ENCODE results near the gene NAGPA.
A peak's percentile ranks its signal among the peaks of the same experiment; 100 is the strongest.
"Not testable (repeated sequence)": the region's sequence is repeated elsewhere in the genome, so short reads cannot be mapped to it uniquely, and the experiment has no call there.

The NAGPA gene

GRCh38 chr16:5062051-5062450 lies 28.3 kb upstream of the NAGPA start:
- DNase-seq (ENCODE audit: low read depth in 2 of 2), result no peak

- no peak for DNase-seq (ENCODE audit: low read depth in 2 of 2)
These were observed 26.4 kb upstream of the NAGPA start for GRCh38 chr16:5060073-5060641.

- DNase-seq (ENCODE audit: low read depth in 2 of 2), result no peak
These were observed 25.8 kb upstream of the NAGPA start for GRCh38 chr16:5059386-5060072.

- no peak for DNase-seq (ENCODE audit: low read depth in 2 of 2)
These were observed 24.7 kb upstream of the NAGPA start for GRCh38 chr16:5058476-5058875.

- DNase-seq (ENCODE audit: low read depth in 2 of 2), result no peak
These were observed 22.6 kb upstream of the NAGPA start for GRCh38 chr16:5056352-5056751.

GRCh38 chr16:5054876-5055865 lies 21.4 kb upstream of the NAGPA start:
- no peak for DNase-seq (ENCODE audit: low read depth in 2 of 2)

- DNase-seq (ENCODE audit: low read depth in 2 of 2), result no peak
These were observed 13.2 kb upstream of the NAGPA start for GRCh38 chr16:5046914-5047313.

GRCh38 chr16:5045499-5046115 lies 11.9 kb upstream of the NAGPA start:
- DNase-seq (ENCODE audit: low read depth in 2 of 2), result no peak

GRCh38 chr16:5044581-5044980 lies 10.8 kb upstream of the NAGPA start:
- DNase-seq (ENCODE audit: low read depth in 2 of 2), result not testable (repeated sequence)

- no peak for DNase-seq (ENCODE audit: low read depth in 2 of 2)
These were observed 10.3 kb upstream of the NAGPA start for GRCh38 chr16:5044011-5044540.

GRCh38 chr16:5042574-5043171 lies 8.9 kb upstream of the NAGPA start:
- no peak for DNase-seq (ENCODE audit: low read depth in 2 of 2)

GRCh38 chr16:5041600-5042133 lies 7.9 kb upstream of the NAGPA start:
- peak in 1 of 2 experiments; percentile 18 for DNase-seq (ENCODE audit: low read depth in 2 of 2)

GRCh38 chr16:5040451-5040850 lies 6.7 kb upstream of the NAGPA start:
- DNase-seq (ENCODE audit: low read depth in 2 of 2), result no peak

GRCh38 chr16:5036228-5037156 lies 2.8 kb upstream of the NAGPA start:
- no peak for DNase-seq (ENCODE audit: low read depth in 2 of 2)

- no peak for DNase-seq (ENCODE audit: low read depth in 2 of 2)
These were observed 2.1 kb upstream of the NAGPA start for GRCh38 chr16:5035909-5036227.

- DNase-seq (ENCODE audit: low read depth in 2 of 2), result no peak
These were observed 410 bp upstream of the NAGPA start for GRCh38 chr16:5034167-5034523.

- DNase-seq (ENCODE audit: low read depth in 2 of 2), result no peak
These were observed 977 bp downstream of the NAGPA start for GRCh38 chr16:5032748-5033167.

- DNase-seq (ENCODE audit: low read depth in 2 of 2), result no peak
These were observed 2.1 kb downstream of the NAGPA start for GRCh38 chr16:5031601-5032000.

GRCh38 chr16:5030251-5030870 lies 3.4 kb downstream of the NAGPA start:
- no peak for DNase-seq (ENCODE audit: low read depth in 2 of 2)

GRCh38 chr16:5028950-5029475 lies 4.7 kb downstream of the NAGPA start:
- DNase-seq (ENCODE audit: low read depth in 2 of 2), result no peak

Data from fibroblast of skin of left biceps (primary cell).